Bronchial epithelial cell (primary cell): ENCODE results near the gene HS3ST3A1. TPM values are rescaled to one million over a fixed set of nuclear protein-coding genes. Genes with fewer than 3 reads are reported as not detected.
A peak's percentile ranks its signal among the peaks of the same experiment; 100 is the strongest.

Experiments used
- DNase-seq: peaks from one replicate; pipeline ENCODE4 v3.0.0-alpha.2; 2010; ENCODE audit warnings: low read depth
- FAIRE-seq: peaks from 2 replicates; lab custom pipeline; 2011; peaks lifted over from hg19 to GRCh38; lab: Jason Lieb, UNC
- H3K27me3 ChIP-seq: 2 replicates; pipeline ENCODE4 v1.5.1; 2011; ENCODE audit warnings: low read length; ENCODE audit not compliant: control insufficient read depth, insufficient read depth
- H3K36me3 ChIP-seq: 2 replicates; pipeline ENCODE4 v1.5.1; 2011; ENCODE audit warnings: low read length; ENCODE audit not compliant: control insufficient read depth, insufficient read depth
- H3K4me3 ChIP-seq: 2 replicates; pipeline ENCODE4 v1.5.1; 2011; ENCODE audit warnings: mild to moderate bottlenecking, low read depth, low read length, control low read depth
- total RNA-seq: library from RNA; depleted of rRNA; stranded (reverse); fragments of >200 nt; gene quantifications from 2 replicates; pipeline ENCODE4 v1.2.1, GENCODE V29; 2014
- TF ChIP-seq, protein P1 (sequence below): IDR thresholded peaks from 2 replicates; pipeline ENCODE4 v1.5.1; 2011; ENCODE audit warnings: mild to moderate bottlenecking, moderate library complexity, low read length, control low read depth, inconsistent platforms; ENCODE audit not compliant: insufficient read depth, severe bottlenecking

HS3ST3A1 gene
- total RNA-seq, 1 donor from 2014 or later = 0.53 TPM

DNA sequence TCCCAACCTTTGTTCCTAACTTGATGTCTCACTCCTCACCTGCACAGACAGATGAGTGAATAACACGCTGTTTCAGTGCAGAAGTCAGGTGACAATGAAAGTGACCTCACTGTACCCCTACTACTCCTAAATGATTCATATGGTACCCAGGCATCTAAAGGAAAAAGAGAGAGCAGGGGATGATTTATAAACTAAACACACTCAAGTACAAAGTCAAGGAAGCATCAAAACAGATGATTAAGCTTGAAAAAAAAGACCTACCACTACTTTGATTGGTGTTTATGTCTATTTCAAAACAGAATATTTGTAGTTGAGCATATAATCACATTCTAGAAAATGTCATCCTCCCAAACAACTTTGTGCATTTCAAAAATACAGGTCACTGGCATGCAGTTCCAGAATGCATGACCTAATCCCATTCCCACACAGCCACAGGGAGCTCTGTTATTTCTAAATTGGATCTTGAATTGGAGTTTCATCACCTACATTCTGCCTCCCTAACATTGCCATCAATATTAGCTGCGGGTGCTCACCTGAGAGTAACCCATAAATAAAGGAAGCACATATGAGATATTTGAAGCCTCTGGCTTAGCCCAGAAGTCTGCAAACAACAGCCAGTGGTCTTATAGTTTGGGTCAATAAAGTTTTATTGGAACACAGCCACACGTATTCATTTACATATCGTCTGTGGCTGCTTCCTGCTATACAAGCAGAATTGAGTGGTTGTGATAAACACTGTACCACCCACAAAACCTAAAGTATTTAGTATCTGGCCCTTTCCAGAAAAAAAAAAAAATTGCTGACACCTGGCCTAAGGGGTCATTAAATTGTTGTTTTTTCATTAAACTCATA is 14.0 kb downstream of the HS3ST3A1 start:
- no peak for FAIRE-seq
- TF ChIP-seq, protein P1, sequence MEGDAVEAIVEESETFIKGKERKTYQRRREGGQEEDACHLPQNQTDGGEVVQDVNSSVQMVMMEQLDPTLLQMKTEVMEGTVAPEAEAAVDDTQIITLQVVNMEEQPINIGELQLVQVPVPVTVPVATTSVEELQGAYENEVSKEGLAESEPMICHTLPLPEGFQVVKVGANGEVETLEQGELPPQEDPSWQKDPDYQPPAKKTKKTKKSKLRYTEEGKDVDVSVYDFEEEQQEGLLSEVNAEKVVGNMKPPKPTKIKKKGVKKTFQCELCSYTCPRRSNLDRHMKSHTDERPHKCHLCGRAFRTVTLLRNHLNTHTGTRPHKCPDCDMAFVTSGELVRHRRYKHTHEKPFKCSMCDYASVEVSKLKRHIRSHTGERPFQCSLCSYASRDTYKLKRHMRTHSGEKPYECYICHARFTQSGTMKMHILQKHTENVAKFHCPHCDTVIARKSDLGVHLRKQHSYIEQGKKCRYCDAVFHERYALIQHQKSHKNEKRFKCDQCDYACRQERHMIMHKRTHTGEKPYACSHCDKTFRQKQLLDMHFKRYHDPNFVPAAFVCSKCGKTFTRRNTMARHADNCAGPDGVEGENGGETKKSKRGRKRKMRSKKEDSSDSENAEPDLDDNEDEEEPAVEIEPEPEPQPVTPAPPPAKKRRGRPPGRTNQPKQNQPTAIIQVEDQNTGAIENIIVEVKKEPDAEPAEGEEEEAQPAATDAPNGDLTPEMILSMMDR = no peak
- no peak for DNase-seq

DNA sequence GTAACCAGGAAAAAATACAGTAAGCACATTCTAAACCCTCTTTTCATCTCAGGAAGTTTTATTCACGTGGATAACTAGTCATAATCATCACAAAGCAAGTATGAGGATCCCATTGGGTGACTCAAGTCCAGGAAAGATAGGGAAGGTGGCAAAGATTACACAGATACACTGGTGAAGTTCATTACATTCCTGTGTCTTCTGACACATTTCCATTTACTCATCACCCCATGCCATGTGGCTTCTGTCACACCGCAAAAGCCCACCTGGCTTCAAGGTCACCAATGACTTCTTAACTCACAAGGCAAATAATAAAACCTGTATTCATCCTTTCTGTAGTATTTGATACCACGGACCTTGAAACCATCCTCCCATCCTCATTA is 17.0 kb downstream of the HS3ST3A1 start:
- Histone ChIP-seq H3K4me3 (no peak overlapping the region), H3K27me3 (no peaks in the 10 kb centered on the region), H3K36me3 (no peaks in the 10 kb centered on the region)
- TF ChIP-seq, protein P1 = no peak
- FAIRE-seq (no peak), DNase-seq (peak; percentile 42)

More for the DNA sequence above, 14.0 kb downstream of the HS3ST3A1 start:
- Histone ChIP-seq H3K4me3 (no peak overlapping the region), H3K36me3 (no peaks in the 10 kb centered on the region), H3K27me3 (no peaks in the 10 kb centered on the region)

DNA sequence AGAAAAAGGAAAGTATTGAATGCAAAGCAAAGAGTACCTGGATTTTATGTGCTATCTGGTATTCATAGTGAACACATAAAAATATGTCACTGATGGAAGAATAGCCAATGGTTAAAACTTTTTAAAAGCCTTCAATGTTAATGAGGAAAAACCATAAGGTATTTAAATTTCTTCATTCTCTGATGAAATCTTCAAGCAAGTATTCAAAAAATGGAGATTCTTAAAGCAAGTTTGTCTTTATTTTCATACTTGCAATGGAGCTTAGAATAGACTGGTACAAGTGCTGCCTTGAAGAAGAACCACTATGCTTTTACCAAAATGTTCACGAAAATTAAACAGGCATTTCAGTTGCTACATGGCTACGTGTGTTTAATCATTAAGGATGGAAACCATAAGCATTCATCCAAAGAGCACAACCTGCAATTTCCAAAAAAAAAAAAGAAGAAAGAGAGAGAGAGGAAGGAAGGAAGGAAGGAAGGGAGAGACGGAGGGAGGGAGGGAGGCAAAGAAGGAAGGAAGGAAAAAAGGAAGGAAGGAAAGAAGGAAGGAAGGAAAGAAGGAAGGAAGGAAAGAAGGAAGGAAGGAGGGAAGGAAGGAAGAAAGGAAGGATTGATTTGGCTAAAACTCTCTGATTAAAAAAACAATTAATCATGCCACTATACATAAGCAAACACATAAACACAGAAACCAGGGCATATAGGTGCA is 17.6 kb downstream of the HS3ST3A1 start:
- TF ChIP-seq, protein P1 = no peak
- DNase-seq (no peak), FAIRE-seq (no peak)
- Histone ChIP-seq H3K4me3 (no peak overlapping the region), H3K36me3 (no peaks in the 10 kb centered on the region), H3K27me3 (no peaks in the 10 kb centered on the region)

DNA sequence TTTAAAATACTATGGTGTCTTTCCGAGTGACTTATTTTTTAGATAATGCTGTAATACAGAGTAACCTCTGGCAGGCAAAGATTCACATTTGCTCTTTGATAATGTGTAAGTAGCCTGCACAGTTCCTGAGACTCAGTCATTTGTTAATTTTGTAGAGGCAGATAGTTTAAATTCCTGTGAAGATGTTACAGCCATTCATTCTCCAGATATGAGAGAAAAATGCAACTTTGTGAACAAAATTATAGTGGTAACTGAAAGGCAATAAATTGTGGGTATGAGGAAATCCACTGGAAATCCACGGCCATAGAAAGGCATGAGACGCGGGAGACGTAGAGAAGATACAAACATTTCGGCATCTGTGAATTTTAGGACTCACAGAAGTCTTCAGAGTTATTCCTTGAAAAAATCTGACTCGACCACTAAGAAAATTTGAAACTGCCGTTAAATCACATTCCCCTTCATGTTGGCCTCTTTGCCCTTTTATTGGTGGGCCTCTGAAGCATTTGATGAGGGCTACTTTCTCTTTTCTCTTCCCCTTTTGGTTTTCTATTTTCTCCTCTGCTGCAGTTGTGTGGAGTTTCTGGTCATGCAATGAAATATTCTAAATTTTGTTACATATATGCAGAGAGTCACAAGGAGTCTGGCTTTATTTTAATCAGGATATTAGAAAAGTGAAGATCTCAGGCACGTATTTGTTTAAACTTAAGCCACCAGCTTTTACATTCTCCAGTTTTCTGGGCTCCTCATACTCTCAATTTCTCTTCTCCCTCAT is 18.8 kb downstream of the HS3ST3A1 start:
- TF ChIP-seq, protein P1 = no peak
- H3K27me3 ChIP-seq = no peaks in the 10 kb centered on the region
- FAIRE-seq = no peak

DNA sequence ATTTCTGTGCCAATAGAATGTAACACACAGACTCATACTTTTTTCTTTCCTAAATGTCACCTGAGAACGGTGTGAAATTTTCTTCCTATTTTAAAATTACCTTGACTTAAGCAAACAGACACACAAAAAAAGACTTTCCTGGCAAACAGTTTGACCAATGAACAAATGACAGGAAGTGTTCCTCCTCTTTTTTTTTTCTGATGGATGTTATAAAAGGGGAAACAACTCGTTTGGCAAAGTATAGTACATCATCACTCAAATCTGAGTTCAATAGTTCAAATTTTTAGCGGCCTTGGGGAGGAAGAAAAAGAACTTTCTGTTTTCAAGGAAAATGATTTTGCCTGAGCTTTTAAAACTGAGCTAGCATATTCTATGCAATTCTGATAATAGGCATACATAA is 19.8 kb downstream of the HS3ST3A1 start:
- no peaks in the 10 kb centered on the region for H3K27me3 ChIP-seq
- TF ChIP-seq, protein P1 = no peak
- DNase-seq (no peak), FAIRE-seq (no peak)
- no peak overlapping the region for H3K4me3 ChIP-seq
- no peaks in the 10 kb centered on the region for H3K36me3 ChIP-seq

More for the DNA sequence above, 18.8 kb downstream of the HS3ST3A1 start:
- no peak for DNase-seq
- H3K4me3 ChIP-seq = no peak overlapping the region
- H3K36me3 ChIP-seq = no peaks in the 10 kb centered on the region
